H1 (cell line): ENCODE data around the gene FOXA2. TPM values are rescaled to one million over a fixed set of nuclear protein-coding genes. Genes with fewer than 3 reads are reported as not detected.

Source experiments
- CTCF ChIA-PET: fragments of 300-600 bp; sonication (Branson Sonifier 250); formaldehyde crosslinking; loops from one replicate; lab custom pipeline; 2021; ENCODE audit not compliant: partially characterized antibody; lab: Charles Lee
- POLR2A ChIA-PET: fragments of 300-600 bp; sonication (Branson Sonifier 250); formaldehyde crosslinking; loops from one replicate; lab custom pipeline; 2021; ENCODE audit warnings: inconsistent platforms; ENCODE audit not compliant: partially characterized antibody; lab: Charles Lee
- DNase-seq, 2 experiments: peaks; one replicate each; pipeline versions ENCODE4 v3.0.0 to v3.0.0-alpha.2; 2010 to 2022; ENCODE audit warnings: low spot score in 2 of 2, low read depth in 1 of 2, mixed read lengths in 1 of 2
- FAIRE-seq: peaks from 2 replicates; lab custom pipeline; 2011; peaks lifted over from hg19 to GRCh38; lab: Jason Lieb, UNC
- H2AFZ ChIP-seq: 2 replicates; pipeline ENCODE4 v1.8.1; 2012; ENCODE audit warnings: low read length, inconsistent platforms
- H2AK5ac ChIP-seq: 2 replicates; pipeline ENCODE4 v1.6.1; 2013; ENCODE audit warnings: low read depth, low read length
- H2BK120ac ChIP-seq: replicated peaks from 2 replicates; pipeline ENCODE3; 2013; ENCODE audit warnings: low read depth, low read length, inconsistent platforms
- H2BK12ac ChIP-seq: 2 replicates; pipeline ENCODE4 v1.6.1; 2013; ENCODE audit warnings: low read depth, low read length
- H2BK15ac ChIP-seq: 2 replicates; pipeline ENCODE4 v1.6.1; 2013; ENCODE audit warnings: low read length
- H2BK20ac ChIP-seq: 2 replicates; pipeline ENCODE4 v1.6.1; 2013; ENCODE audit warnings: low read length
- H2BK5ac ChIP-seq: 2 replicates; pipeline ENCODE4 v1.6.1; 2013; ENCODE audit warnings: low read depth, low read length
- H3K14ac ChIP-seq: 2 replicates; pipeline ENCODE4 v1.6.1; 2013; ENCODE audit warnings: inconsistent platforms; ENCODE audit not compliant: insufficient read length
- H3K18ac ChIP-seq: 2 replicates; pipeline ENCODE4 v1.6.1; 2013; ENCODE audit warnings: low read length; ENCODE audit errors: extremely low read depth
- H3K23ac ChIP-seq: 2 replicates; pipeline ENCODE4 v1.6.1; 2013; ENCODE audit warnings: inconsistent platforms; ENCODE audit not compliant: insufficient read length
- H3K23me2 ChIP-seq: 2 replicates; pipeline ENCODE4 v1.6.1; 2013; ENCODE audit warnings: low read depth, low read length
- H3K27ac ChIP-seq: 2 replicates; pipeline ENCODE4 v1.6.1; 2011; ENCODE audit warnings: low read depth, low read length, inconsistent platforms
- H3K27me3 ChIP-seq, 4 experiments: replicated peaks in 1 of 4; 1 replicate in 1 of 4; 2 replicates in 3 of 4; pipeline versions ENCODE4 v1.6.1 to v1.8.1; 2011 to 2013; ENCODE audit warnings: low read length in 3 of 4, mild to moderate bottlenecking in 3 of 4, inconsistent platforms in 2 of 4, mixed read lengths in 2 of 4, moderate library complexity in 1 of 4; ENCODE audit not compliant: control insufficient read depth in 3 of 4, insufficient read depth in 3 of 4; ENCODE audit errors: extremely low read depth in 1 of 4
- H3K36me3 ChIP-seq, 4 experiments: 2 replicates each; pipeline versions ENCODE4 v1.6.1 to v1.8.1; 2011 to 2013; ENCODE audit warnings: mild to moderate bottlenecking in 4 of 4, low read length in 3 of 4, moderate library complexity in 2 of 4, control low read depth in 1 of 4, inconsistent platforms in 1 of 4; ENCODE audit not compliant: insufficient read depth in 4 of 4, control insufficient read depth in 2 of 4
- H3K4ac ChIP-seq: replicated peaks from 2 replicates; pipeline ENCODE3; 2013; ENCODE audit warnings: low read length, low read depth, mixed read lengths, inconsistent platforms; ENCODE audit not compliant: insufficient read length
- H3K4me1 ChIP-seq, 4 experiments: replicated peaks in 1 of 4; 1 replicate in 1 of 4; 2 replicates in 3 of 4; pipeline versions ENCODE4 v1.6.1 to v1.8.1; 2011 to 2013; ENCODE audit warnings: low read length in 3 of 4, inconsistent platforms in 2 of 4, mixed read lengths in 1 of 4; ENCODE audit not compliant: insufficient read depth in 4 of 4, control insufficient read depth in 3 of 4
- H3K4me2 ChIP-seq, 2 experiments: 2 replicates each; pipeline versions ENCODE4 v1.6.1 to v1.8.1; 2011 to 2013; ENCODE audit warnings: low read depth in 2 of 2, low read length in 2 of 2, control low read depth in 1 of 2, inconsistent platforms in 1 of 2, mild to moderate bottlenecking in 1 of 2; ENCODE audit not compliant: insufficient read depth in 1 of 2
- H3K4me3 ChIP-seq, 4 experiments: fragments of 200-600, 300-600 bp in 1 of 4; sonication (generic), shearing (Covaris generic), sonication (Bioruptor Twin) in 1 of 4; 2 replicates each; pipeline versions ENCODE4 v1.5.1 to v1.8.1; 2011 to 2016; ENCODE audit warnings: low read length in 4 of 4, low read depth in 3 of 4, control low read depth in 2 of 4, inconsistent platforms in 2 of 4, mild to moderate bottlenecking in 2 of 4, mixed read lengths in 1 of 4, moderate library complexity in 1 of 4; ENCODE audit not compliant: insufficient read depth in 2 of 4; ENCODE audit errors: extremely low read depth in 1 of 4
- H3K56ac ChIP-seq: replicated peaks from 2 replicates; pipeline ENCODE3; 2013; ENCODE audit warnings: low read depth, mild to moderate bottlenecking, mixed read lengths, low read length, inconsistent platforms; ENCODE audit not compliant: insufficient read length
- H3K79me1 ChIP-seq: 2 replicates; pipeline ENCODE4 v1.6.1; 2013; ENCODE audit warnings: low read depth, low read length, control low read depth
- H3K79me2 ChIP-seq, 2 experiments: 2 replicates each; pipeline versions ENCODE4 v1.6.1 to v1.8.1; 2012 to 2013; ENCODE audit warnings: low read length in 2 of 2, mild to moderate bottlenecking in 2 of 2, inconsistent platforms in 1 of 2; ENCODE audit not compliant: insufficient read depth in 2 of 2, control insufficient read depth in 1 of 2
- H3K9ac ChIP-seq, 4 experiments: replicated peaks in 1 of 4; 1 replicate in 1 of 4; 2 replicates in 3 of 4; pipeline versions ENCODE4 v1.6.1 to v1.8.1; 2011 to 2013; ENCODE audit warnings: low read depth in 3 of 4, low read length in 3 of 4, control low read depth in 2 of 4, mild to moderate bottlenecking in 2 of 4, moderate library complexity in 2 of 4, inconsistent platforms in 1 of 4; ENCODE audit errors: extremely low read depth in 1 of 4
- H3K9me3 ChIP-seq, 2 experiments: 2 replicates each; pipeline versions ENCODE4 v1.6.1 to v1.8.1; 2012 to 2013; ENCODE audit warnings: mild to moderate bottlenecking in 2 of 2, moderate library complexity in 2 of 2, control low read depth in 1 of 2, inconsistent platforms in 1 of 2, low read depth in 1 of 2, low read length in 1 of 2, mixed read lengths in 1 of 2; ENCODE audit not compliant: insufficient read depth in 2 of 2
- H4K20me1 ChIP-seq, 2 experiments: replicated peaks in 1 of 2; 2 replicates each; pipeline versions ENCODE3 to v1.8.1; 2011 to 2013; ENCODE audit warnings: inconsistent platforms in 2 of 2, low read length in 2 of 2, mild to moderate bottlenecking in 1 of 2; ENCODE audit not compliant: insufficient read depth in 2 of 2, control insufficient read depth in 1 of 2
- H4K5ac ChIP-seq: 2 replicates; pipeline ENCODE4 v1.6.1; 2013; ENCODE audit warnings: low read length, low read depth, mixed read lengths, inconsistent platforms; ENCODE audit not compliant: insufficient read length
- H4K8ac ChIP-seq: 2 replicates; pipeline ENCODE4 v1.8.0; 2013; ENCODE audit warnings: mild to moderate bottlenecking, moderate library complexity, low read length, inconsistent platforms; ENCODE audit not compliant: insufficient read depth; ENCODE audit errors: extremely low read depth
- H4K91ac ChIP-seq: replicated peaks from 2 replicates; pipeline ENCODE3; 2013; ENCODE audit warnings: low read length, mixed read lengths, inconsistent platforms; ENCODE audit not compliant: insufficient read length
- CTBP2 ChIP-seq: IDR thresholded peaks from 2 replicates; pipeline ENCODE4 v1.7.0; 2011; ENCODE audit warnings: borderline replicate concordance, mild to moderate bottlenecking, moderate library complexity, mixed read lengths, low read length; ENCODE audit not compliant: insufficient read depth, insufficient read length
- E2F6 ChIP-seq: IDR thresholded peaks from 2 replicates; pipeline ENCODE4 v1.6.1; 2012; ENCODE audit warnings: inconsistent platforms
- KDM4A ChIP-seq: IDR thresholded peaks from one replicate; pipeline ENCODE4 v1.7.1; 2012; ENCODE audit warnings: low read depth, mild to moderate bottlenecking, moderate library complexity, low read length, inconsistent platforms; ENCODE audit not compliant: severe bottlenecking
- ZNF274 ChIP-seq: IDR thresholded peaks from 2 replicates; pipeline ENCODE4 v1.7.0; 2012; ENCODE audit warnings: low read length, borderline replicate concordance; ENCODE audit errors: extremely low read depth
- WGBS, 2 experiments: shearing (Covaris generic) in 1 of 2; methylation state at CpG; one replicate each; pipeline versions ENCODE4 v1.1.6 to v1.1.7; 2013 to 2015; ENCODE audit warnings: low lambda C conversion rate in 2 of 2, mixed read lengths in 2 of 2, inconsistent platforms in 1 of 2, low coverage in 1 of 2, missing lambda C conversion rate in 1 of 2; ENCODE audit not compliant: insufficient replicate concordance in 2 of 2, insufficient coverage in 1 of 2, insufficient read length in 1 of 2; ENCODE audit errors: extremely low coverage in 1 of 2, missing lambda C conversion rate in 1 of 2; 5-methylcytosine and 5-hydroxymethylcytosine counted together
- polyA plus RNA-seq, 7 experiments: library from polyadenylated mRNA; depleted of rRNA in 3 of 7; stranded (reverse) in 5 of 7; unstranded in 2 of 7; fragments of >200 nt in 5 of 7; fragments of 200-250 nt in 2 of 7; gene quantifications; 1 replicate in 5 of 7; 2 replicates in 1 of 7; 4 replicates in 1 of 7; pipeline versions ENCODE4 v1.2.1 to v1.2.3, GENCODE V29; 2011 to 2013; ENCODE audit warnings: missing spikeins in 2 of 7, mixed read lengths in 2 of 7
- total RNA-seq: library from RNA; stranded (reverse); fragmentation: NEBNext Ultra II Directional; extraction: Animal tissue kit (Norgen Biotek cat#: 25700); gene quantifications from 2 replicates; pipeline ENCODE4 v1.2.1, GENCODE V29; 2021

The FOXA2 gene
- total and polyA plus RNA-seq, 2 of the 8 experiments (the other 6 are each of a cell fraction or from before 2014, with no cell fraction given), result not detected

- ChIA-PET POLR2A (interaction anchor here (1.1 kb wide), 1 partner anchor 9 kb away, joined by 4 read pairs; no protein-coding TSS in a partner anchor), CTCF (interaction anchor here (0.6 to 4.9 kb wide), 8 partner anchors 9 to 244 kb away, joined by 3 to 82 read pairs (median 5); no protein-coding TSS in a partner anchor)
- peaks cover 0 to 15% (median 0%) of the 10 kb centered on the region in 4 experiments; a peak in 1 of 8 replicates for H3K36me3 ChIP-seq
- no peak overlapping the region for H4K91ac ChIP-seq
- H2BK15ac ChIP-seq, result no peak overlapping the region
- H3K23me2 ChIP-seq, result peaks cover 3% of the 10 kb centered on the region; the same call in 1 of the 2 replicates
- H3K79me1 ChIP-seq, result no peaks in the 10 kb centered on the region
- no peak overlapping the region for H3K18ac ChIP-seq
- H2AK5ac ChIP-seq, result no peak overlapping the region
- peaks cover 86 to 99% (median 96%) of the 10 kb centered on the region in 4 experiments for H3K27me3 ChIP-seq
- no peak overlapping the region for H3K4ac ChIP-seq
- H4K5ac ChIP-seq, result no peak overlapping the region
- no peak overlapping the region for H3K56ac ChIP-seq
- H4K8ac ChIP-seq, result no peak overlapping the region; the same call in 1 of the 2 replicates
- peaks cover 15 to 19% of the 10 kb centered on the region in 2 experiments for H4K20me1 ChIP-seq
- H3K79me2 ChIP-seq, result no peaks in the 10 kb centered on the region
- FAIRE-seq (no peak), DNase-seq (peak in 1 of 2 experiments; percentile 69)
- TF ChIP-seq E2F6 (no peak), KDM4A (peak; percentile 23), ZNF274 (no peak), CTBP2 (peak; percentile 83)
- no peak overlapping the region for H3K27ac ChIP-seq
- H2BK5ac ChIP-seq, result no peak overlapping the region
- H2AFZ ChIP-seq, result no peak overlapping the region
- peaks cover 0 to 3% of the 10 kb centered on the region in 2 experiments; a peak in 1 of 4 replicates for H3K9me3 ChIP-seq
- H3K9ac ChIP-seq, result no peak overlapping the region
- H3K4me3 ChIP-seq, result peak overlapping the region in 1 of 4 experiments; percentile 52; a peak in 2 of 8 replicates
- 5% methylated on average over 24 of the region's 41 CpGs; no CpG with 5 or more reads in 1 of the 2 experiments for WGBS, 2 experiments
- H2BK120ac ChIP-seq, result no peak overlapping the region
- no peak overlapping the region for H3K14ac ChIP-seq
- H2BK12ac ChIP-seq, result no peak overlapping the region
- H3K4me1 ChIP-seq, result peaks cover 4 to 16% (median 11%) of the 10 kb centered on the region in 4 experiments; a peak in 6 of 7 replicates
- H3K4me2 ChIP-seq, result peak overlapping the region; percentile 47 to 58
- no peak overlapping the region for H3K23ac ChIP-seq
- no peak overlapping the region; the same call in 1 of the 2 replicates for H2BK20ac ChIP-seq
Measured at GRCh38 chr20:22583773-22584521, 425 bp downstream of the FOXA2 start.
